HAP-1 (cell line): Measurements from ENCODE around the gene TRIM37.
A peak's percentile ranks its signal among the peaks of the same experiment; 100 is the strongest.

Experiments used
- DNase-seq, 2 experiments: peaks; one replicate each; pipeline ENCODE4 v3.0.0-alpha.2; 2016 to 2020; ENCODE audit warnings: low spot score in 2 of 2
- H3K27me3 ChIP-seq: fragments of 250-450 bp; sonication (Bioruptor Pico); 2 replicates; pipeline ENCODE4 v1.5.1; 2020; ENCODE audit warnings: low read depth, mild to moderate bottlenecking, moderate library complexity
- H3K36me3 ChIP-seq: fragments of 250-450 bp; sonication (Bioruptor Pico); replicated peaks from 2 replicates; pipeline ENCODE4 v1.5.1; 2020; ENCODE audit warnings: mild to moderate bottlenecking
- H3K4me1 ChIP-seq: fragments of 250-450 bp; sonication (Bioruptor Pico); 2 replicates; pipeline ENCODE4 v1.5.1; 2020; ENCODE audit warnings: mild to moderate bottlenecking
- H3K4me3 ChIP-seq: fragments of 250-450 bp; sonication (Bioruptor Pico); 2 replicates; pipeline ENCODE4 v1.5.1; 2020; ENCODE audit warnings: mild to moderate bottlenecking, moderate library complexity
- H3K9me3 ChIP-seq: fragments of 250-450 bp; sonication (Bioruptor Pico); 2 replicates; pipeline ENCODE4 v1.5.1; 2020; ENCODE audit warnings: mild to moderate bottlenecking, moderate library complexity
- in situ Hi-C: fragments of 300-500 bp; cut with MboI; formaldehyde crosslinking; loops from 3 replicates; pipeline ENCODE4 v1.14.3; 2020; ENCODE audit warnings: low sequenced_read_pairs, inconsistent platforms, mixed read lengths

TRIM37 gene

GRCh38 chr17:59106463-59107305, at the start of gene TRIM37:
Gene TRIM37, minus strand, starts transcription at chr17:59106880. Its CDS starts 419 bp downstream, at chr17:59106461.
- H3K4me3 ChIP-seq: peak within 1 kb of the TSS; percentile 87
- DNase-seq: peak; percentile 95 to 98
- peaks cover 19% of the 10 kb centered on the region for H3K36me3 ChIP-seq
- H3K27me3 ChIP-seq: no peaks in the 10 kb centered on the region
- in situ Hi-C loops: no loop called here
- peaks cover 15% of the 10 kb centered on the region for H3K4me1 ChIP-seq
- no peaks in the 10 kb centered on the region for H3K9me3 ChIP-seq

DNA sequence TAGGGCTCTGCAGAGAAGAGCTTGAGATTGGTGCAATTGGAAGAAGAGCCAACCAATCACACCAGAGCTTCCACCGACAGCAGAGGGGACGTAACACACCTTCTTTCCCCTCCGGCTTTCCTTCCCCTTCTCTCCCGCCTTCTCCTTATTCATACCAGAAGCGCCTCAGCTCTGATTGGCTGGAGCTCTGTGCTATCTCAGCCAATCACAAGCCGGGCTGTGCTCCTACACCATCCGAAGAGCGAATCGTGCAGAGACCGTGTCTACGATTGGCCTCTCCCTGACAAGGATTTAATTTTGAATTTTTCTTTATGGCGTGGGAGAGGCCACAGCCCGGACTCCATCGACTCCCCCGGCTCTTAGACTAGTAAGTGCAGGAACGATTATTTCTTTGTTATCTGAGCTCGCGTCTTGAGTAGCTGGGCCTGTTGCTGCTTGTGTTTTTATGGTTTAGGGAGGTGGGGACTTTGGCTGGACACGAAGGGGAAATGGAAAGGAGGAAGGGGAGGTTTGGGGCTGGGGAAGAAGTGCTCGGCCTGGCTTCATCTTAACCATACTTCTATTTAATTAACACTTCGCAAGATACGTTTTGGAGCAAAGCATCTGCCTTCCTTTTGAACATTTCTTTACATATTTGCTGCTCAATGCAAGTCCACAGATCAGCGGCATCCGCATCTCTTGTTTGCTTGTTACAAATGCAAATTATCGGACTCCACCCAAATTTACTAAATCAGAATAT, 48.9 kb upstream of the TRIM37 start, which contains the start of gene PRR11:
Gene PRR11, plus strand, starts transcription at position 308 of the 739 bp plus-strand sequence. CDS start 14,007 bp downstream, outside the sequence.
- in situ Hi-C loops: no loop called here
- Histone ChIP-seq H3K4me3 (peak within 1 kb of the TSS; percentile 90), H3K4me1 (peaks cover 51% of the 10 kb centered on the region)

GRCh38 chr17:59154721-59155438, 48.2 kb upstream of the TRIM37 start, which contains the start of gene SKA2:
Gene SKA2, minus strand, starts transcription at chr17:59155186. Its CDS starts 23 bp downstream, at chr17:59155163.
- no peaks in the 10 kb centered on the region for H3K36me3 ChIP-seq
- in situ Hi-C loops: no loop called here
- H3K9me3 ChIP-seq: no peaks in the 10 kb centered on the region
- peak in 1 of 2 experiments; percentile 99 for DNase-seq
- peaks cover 54% of the 10 kb centered on the region for H3K4me1 ChIP-seq
- H3K27me3 ChIP-seq: no peaks in the 10 kb centered on the region
- peak within 1 kb of the TSS; percentile 90 for H3K4me3 ChIP-seq

More for the DNA sequence above, 48.9 kb upstream of the TRIM37 start, which contains the start of gene PRR11:
- H3K9me3 ChIP-seq: no peaks in the 10 kb centered on the region
- H3K36me3 ChIP-seq: no peaks in the 10 kb centered on the region
- DNase-seq: peak; percentile 97 to 100
- no peaks in the 10 kb centered on the region for H3K27me3 ChIP-seq

DNA sequence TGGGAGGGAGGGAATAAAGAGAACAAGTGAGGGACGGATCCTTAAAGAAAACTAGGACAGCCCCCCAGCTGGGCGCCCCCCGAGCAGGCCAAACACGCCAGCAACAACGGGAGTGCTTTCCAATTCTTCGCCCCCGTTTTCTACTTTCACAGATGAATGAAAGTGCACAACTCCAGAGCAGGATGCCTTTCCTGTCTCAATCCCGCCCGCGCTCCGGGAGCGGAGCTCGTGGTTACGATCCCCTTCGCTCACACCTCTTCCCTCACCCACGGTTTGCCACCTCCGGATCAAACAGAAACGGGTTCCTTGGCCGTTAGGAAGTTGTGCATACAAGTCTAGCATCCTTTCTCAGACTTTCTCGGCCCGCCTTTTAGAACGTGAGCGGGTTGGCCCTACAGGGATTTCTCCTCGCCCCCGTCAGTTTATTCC, 47.6 kb upstream of the TRIM37 start:
- no peaks in the 10 kb centered on the region for H3K36me3 ChIP-seq
- in situ Hi-C loops: no loop called here
- DNase-seq: peak; percentile 31 to 63
- no peaks in the 10 kb centered on the region for H3K9me3 ChIP-seq
- H3K4me1 ChIP-seq: peaks cover 54% of the 10 kb centered on the region
- H3K4me3 ChIP-seq: peak overlapping the region; percentile 90
- no peaks in the 10 kb centered on the region for H3K27me3 ChIP-seq

GRCh38 chr17:59152925-59153324, 46.2 kb upstream of the TRIM37 start:
- peak overlapping the region; percentile 90 for H3K4me3 ChIP-seq
- H3K4me1 ChIP-seq: peaks cover 46% of the 10 kb centered on the region
- no peaks in the 10 kb centered on the region for H3K27me3 ChIP-seq
- in situ Hi-C loops: no loop called here
- no peaks in the 10 kb centered on the region for H3K36me3 ChIP-seq
- no peaks in the 10 kb centered on the region for H3K9me3 ChIP-seq
- no peak for DNase-seq

GRCh38 chr17:59151591-59151990, 44.9 kb upstream of the TRIM37 start:
- Histone ChIP-seq H3K36me3 (no peaks in the 10 kb centered on the region), H3K9me3 (no peaks in the 10 kb centered on the region), H3K4me1 (peaks cover 38% of the 10 kb centered on the region), H3K27me3 (no peaks in the 10 kb centered on the region), H3K4me3 (peak overlapping the region; percentile 90)
- in situ Hi-C loops: no loop called here
- DNase-seq: no peak

DNA sequence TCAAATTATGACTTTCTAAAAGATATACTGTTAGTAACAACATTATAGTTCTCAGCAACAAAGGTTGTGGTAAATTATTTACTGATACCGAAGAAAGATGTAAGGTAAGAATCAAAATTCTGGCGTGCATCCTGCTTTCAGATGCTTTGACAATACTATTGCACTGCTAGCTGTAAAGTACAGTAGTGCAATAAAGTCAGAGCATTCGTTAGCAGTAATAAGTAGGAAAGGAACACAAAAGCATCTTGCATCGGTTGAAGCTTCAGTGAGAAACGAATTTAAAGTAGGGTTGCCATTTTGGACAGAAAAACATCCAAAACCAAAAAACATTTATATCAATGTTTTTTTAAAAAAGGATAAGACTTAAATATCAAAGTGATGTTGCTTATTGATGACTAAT, 44.3 kb upstream of the TRIM37 start:
- Histone ChIP-seq H3K27me3 (no peaks in the 10 kb centered on the region), H3K36me3 (no peaks in the 10 kb centered on the region), H3K4me3 (peak overlapping the region; percentile 90; the same call in 1 of the 2 replicates), H3K4me1 (peaks cover 38% of the 10 kb centered on the region), H3K9me3 (no peaks in the 10 kb centered on the region)
- in situ Hi-C loops: no loop called here
- peak in 1 of 2 experiments; percentile 53 for DNase-seq

GRCh38 chr17:59149841-59150511, 43.3 kb upstream of the TRIM37 start:
- H3K4me1 ChIP-seq: peaks cover 38% of the 10 kb centered on the region
- no peaks in the 10 kb centered on the region for H3K27me3 ChIP-seq
- in situ Hi-C loops: no loop called here
- no peaks in the 10 kb centered on the region; the same call in 1 of the 2 replicates for H3K36me3 ChIP-seq
- no peaks in the 10 kb centered on the region for H3K9me3 ChIP-seq
- DNase-seq: peak in 1 of 2 experiments; percentile 32
- H3K4me3 ChIP-seq: no peak overlapping the region

GRCh38 chr17:59149051-59149450, 42.4 kb upstream of the TRIM37 start:
- peaks cover 38% of the 10 kb centered on the region for H3K4me1 ChIP-seq
- no peaks in the 10 kb centered on the region for H3K27me3 ChIP-seq
- no peak overlapping the region for H3K4me3 ChIP-seq
- no peaks in the 10 kb centered on the region for H3K9me3 ChIP-seq
- DNase-seq: no peak
- H3K36me3 ChIP-seq: peaks cover 5% of the 10 kb centered on the region
- in situ Hi-C loops: no loop called here

- DNase-seq: no peak
These were observed 39.0 kb upstream of the TRIM37 start for GRCh38 chr17:59145571-59146096.

DNA sequence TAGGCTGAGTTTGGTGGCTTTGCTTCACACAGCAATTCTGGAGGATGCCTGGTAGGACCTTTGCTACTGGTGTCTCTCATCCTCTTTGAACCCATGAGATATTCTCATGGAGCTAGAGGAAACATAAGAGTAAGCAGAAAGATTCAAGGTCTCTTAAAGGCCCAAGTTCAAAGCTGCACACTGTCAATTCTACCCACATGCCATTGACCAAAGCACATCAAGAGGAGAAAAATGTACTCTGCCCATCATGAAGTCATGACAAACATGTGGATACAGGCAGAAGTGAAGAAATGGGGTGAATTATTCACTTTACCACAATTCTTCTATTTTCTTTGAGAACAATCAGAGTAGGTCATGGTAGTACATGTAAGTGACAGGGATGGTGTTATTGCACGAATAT, 35.2 kb upstream of the TRIM37 start:
- Histone ChIP-seq H3K4me1 (no peaks in the 10 kb centered on the region; the same call in none of the 2 replicates), H3K4me3 (no peak overlapping the region), H3K27me3 (no peaks in the 10 kb centered on the region), H3K9me3 (no peaks in the 10 kb centered on the region), H3K36me3 (peaks cover 11% of the 10 kb centered on the region)
- no peak for DNase-seq
- in situ Hi-C loops: no loop called here

More at GRCh38 chr17:59145571-59146096, 39.0 kb upstream of the TRIM37 start:
- H3K4me3 ChIP-seq: no peak overlapping the region
- peaks cover 11% of the 10 kb centered on the region for H3K36me3 ChIP-seq
- no peaks in the 10 kb centered on the region for H3K27me3 ChIP-seq
- no peaks in the 10 kb centered on the region for H3K9me3 ChIP-seq
- in situ Hi-C loops: no loop called here
- H3K4me1 ChIP-seq: peaks cover 18% of the 10 kb centered on the region

DNA sequence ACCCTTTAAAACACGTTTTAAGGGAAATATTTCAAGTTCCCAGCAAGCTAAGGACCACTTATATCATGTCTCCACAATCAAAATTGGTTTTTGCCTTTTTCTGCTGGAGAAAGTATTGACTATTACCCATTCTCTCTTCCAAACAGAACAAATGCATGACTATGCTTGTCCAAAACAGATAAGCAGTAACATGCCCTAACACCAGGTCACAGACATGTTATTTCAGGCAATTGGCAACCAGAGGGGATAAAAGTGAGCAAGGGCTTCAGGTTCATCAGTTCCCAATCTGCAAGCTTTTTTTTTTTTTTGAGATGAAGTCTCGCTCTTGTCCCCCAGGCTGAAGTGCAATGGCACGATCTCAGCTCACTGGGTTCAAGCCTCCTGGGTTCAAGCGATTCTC, 33.3 kb upstream of the TRIM37 start:
- in situ Hi-C loops: no loop called here
- Histone ChIP-seq H3K9me3 (no peaks in the 10 kb centered on the region), H3K4me3 (no peak overlapping the region), H3K4me1 (no peaks in the 10 kb centered on the region; the same call in none of the 2 replicates), H3K27me3 (no peaks in the 10 kb centered on the region), H3K36me3 (peaks cover 11% of the 10 kb centered on the region)
- DNase-seq: no peak
